B cell (primary cell): ENCODE results near the gene CDC5L. TPM values are rescaled to one million over a fixed set of nuclear protein-coding genes. Genes with fewer than 3 reads are reported as not detected.

Experiments used
- ATAC-seq: fragments of 200-7000 bp; cut with Tn5 transposase; one replicate; pipeline ENCODE4 v1.10.0; 2021; ENCODE audit warnings: low read depth, mild to moderate bottlenecking, moderate number of reproducible peaks, moderate library complexity
- CTCF ChIA-PET: fragments of 350-600 bp; sonication (Branson Sonifier 250); formaldehyde crosslinking; loops from one replicate; lab custom pipeline; 2021; ENCODE audit warnings: antibody characterized with exemption, inconsistent platforms; lab: Charles Lee
- POLR2A ChIA-PET: fragments of 350-600 bp; sonication (Branson Sonifier 250); formaldehyde crosslinking; loops from one replicate; lab custom pipeline; 2021; ENCODE audit warnings: antibody characterized with exemption; lab: Charles Lee
- DNase-seq: peaks from one replicate; pipeline ENCODE4 v3.0.0; 2013
- H2AFZ ChIP-seq: 2 replicates; pipeline ENCODE4 v1.6.1; 2012; ENCODE audit warnings: mild to moderate bottlenecking, low read depth, low read length; ENCODE audit not compliant: insufficient read depth, poor library complexity, severe bottlenecking
- H3K27ac ChIP-seq, 2 donors: 1 replicate in 1 of 2; 2 replicates in 1 of 2; pipeline ENCODE4 v1.5.1; 2012 to 2013; ENCODE audit warnings: low read length in 2 of 2, mild to moderate bottlenecking in 2 of 2, moderate library complexity in 1 of 2
- H3K27me3 ChIP-seq, 4 experiments: fragments of 200-600 bp in 1 of 4; sonication (generic) in 1 of 4; replicated peaks in 1 of 4; 1 replicate in 2 of 4; 2 replicates in 2 of 4; pipeline versions ENCODE4 v1.6.1 to v1.7.0; 2013 to 2016; ENCODE audit warnings: low read length in 3 of 4, mild to moderate bottlenecking in 2 of 4, mixed read lengths in 1 of 4, moderate library complexity in 1 of 4; ENCODE audit not compliant: insufficient read depth in 4 of 4, control insufficient read depth in 3 of 4; ENCODE audit errors: control extremely low read depth in 1 of 4
- H3K36me3 ChIP-seq, 2 experiments: replicated peaks in 1 of 2; 1 replicate in 1 of 2; 2 replicates in 1 of 2; pipeline versions ENCODE4 v1.6.1 to v1.7.1; 2013; ENCODE audit warnings: low read length in 1 of 2; ENCODE audit not compliant: insufficient read depth in 2 of 2, control insufficient read depth in 1 of 2; ENCODE audit errors: control extremely low read depth in 1 of 2, extremely low read depth in 1 of 2
- H3K4me1 ChIP-seq, 2 donors: fragments of 200-600 bp in 1 of 2; sonication (generic) in 1 of 2; 1 replicate in 1 of 2; 2 replicates in 1 of 2; pipeline versions ENCODE4 v1.5.1 to v1.6.1; 2013 to 2017; ENCODE audit warnings: low read length in 2 of 2; ENCODE audit not compliant: control insufficient read depth in 2 of 2, insufficient read depth in 2 of 2
- H3K4me2 ChIP-seq: replicated peaks from 2 replicates; pipeline ENCODE3; 2012; ENCODE audit warnings: mild to moderate bottlenecking, low read depth, low read length; ENCODE audit not compliant: poor library complexity, severe bottlenecking
- H3K4me3 ChIP-seq, 5 experiments: fragments of 200-600 bp in 1 of 5; sonication (generic) in 1 of 5; 1 replicate in 3 of 5; 2 replicates in 2 of 5; pipeline versions ENCODE4 v1.5.1 to v1.7.0; 2011 to 2016; ENCODE audit warnings: low read length in 4 of 5, mild to moderate bottlenecking in 4 of 5, low read depth in 2 of 5, control low read depth in 1 of 5, moderate library complexity in 1 of 5; ENCODE audit not compliant: insufficient read depth in 1 of 5; ENCODE audit errors: control extremely low read depth in 1 of 5, extremely low read depth in 1 of 5
- H3K79me2 ChIP-seq: fragments of 200-600 bp; sonication (generic); one replicate; pipeline ENCODE4 v1.6.0; 2016; ENCODE audit warnings: low read length; ENCODE audit not compliant: control insufficient read depth, insufficient read depth
- H3K9ac ChIP-seq: fragments of 200-600 bp; sonication (generic); 2 replicates; pipeline ENCODE4 v1.6.1; 2017; ENCODE audit warnings: mild to moderate bottlenecking, low read length, moderate library complexity
- H3K9me3 ChIP-seq, 3 donors: one replicate each; pipeline versions ENCODE4 v1.6.1 to v1.7.1; 2013; ENCODE audit warnings: low read length in 2 of 3; ENCODE audit not compliant: control insufficient read depth in 2 of 3, insufficient read depth in 1 of 3; ENCODE audit errors: control extremely low read depth in 1 of 3
- H4K20me1 ChIP-seq: 2 replicates; pipeline ENCODE4 v1.6.0; 2012; ENCODE audit warnings: mild to moderate bottlenecking, low read length; ENCODE audit not compliant: insufficient read depth, control insufficient read depth, poor library complexity, severe bottlenecking
- H3K27ac Mint-ChIP-seq: one replicate; pipeline ENCODE4 v1.8.0; 2021; ENCODE audit warnings: mixed read lengths
- H3K27me3 Mint-ChIP-seq: one replicate; pipeline ENCODE4 v1.8.0; 2021; ENCODE audit warnings: mixed read lengths
- H3K4me1 Mint-ChIP-seq: one replicate; pipeline ENCODE4 v1.8.0; 2021; ENCODE audit warnings: mixed read lengths
- H3K4me3 Mint-ChIP-seq: one replicate; pipeline ENCODE4 v1.8.0; 2021; ENCODE audit warnings: mixed read lengths
- H3K9me3 Mint-ChIP-seq: one replicate; pipeline ENCODE4 v1.8.0; 2022; ENCODE audit warnings: mixed read lengths; ENCODE audit not compliant: insufficient read depth
- CTCF ChIP-seq: fragments of 200-600 bp; IDR thresholded peaks from one replicate; pipeline ENCODE4 v1.8.0; 2022; ENCODE audit warnings: antibody characterized with exemption, mild to moderate bottlenecking
- EZH2 ChIP-seq: IDR thresholded peaks from 2 replicates; pipeline ENCODE4 v1.6.1; 2012; ENCODE audit warnings: borderline replicate concordance, low read depth, mild to moderate bottlenecking, moderate library complexity, low read length; ENCODE audit not compliant: insufficient read depth, poor library complexity, severe bottlenecking
- WGBS: methylation state at CpG from one replicate; pipeline ENCODE4 v1.1.5; 2013; ENCODE audit warnings: missing lambda C conversion rate; ENCODE audit not compliant: insufficient coverage; 5-methylcytosine and 5-hydroxymethylcytosine counted together
- intact Hi-C: fragments of 100-400 bp; cut with micrococcal nuclease; formaldehyde crosslinking; loops from one replicate; pipeline ENCODE4 v1.10.0; 2022
- polyA plus RNA-seq: library from polyadenylated mRNA; depleted of rRNA; stranded (reverse); fragments of >200 nt; gene quantifications from 2 replicates; pipeline ENCODE4 v1.2.3, GENCODE V29; 2012
- total RNA-seq, 2 donors: library from RNA; stranded (reverse); fragments of 120-200 nt in 1 of 2; gene quantifications; 1 replicate in 1 of 2; 2 replicates in 1 of 2; pipeline versions ENCODE4 v1.2.3 to v1.2.4, GENCODE V29; 2013 to 2022

The CDC5L gene
- total and polyA plus RNA-seq, 2 donors (not counting 1 experiment from before 2014, with no cell fraction given): 4.1 to 22.2 TPM

GRCh38 chr6:44397424-44398164, 10.1 kb downstream of the CDC5L start:
- no peak overlapping the region for H3K4me3 ChIP-seq
- POLR2A ChIA-PET: no interaction called here
- no peak overlapping the region for H3K27ac ChIP-seq
- ATAC-seq: no peak
- H2AFZ ChIP-seq: no peak overlapping the region
- Mint-ChIP-seq H3K9me3 (peaks cover 2% of the 10 kb centered on the region), H3K4me3 (no peak overlapping the region), H3K27ac (no peak overlapping the region), H3K27me3 (no peaks in the 10 kb centered on the region), H3K4me1 (peaks cover 3% of the 10 kb centered on the region)
- no peaks in the 10 kb centered on the region for H3K4me1 ChIP-seq
- H3K9me3 ChIP-seq: peaks cover 0 to 4% (median 0%) of the 10 kb centered on the region in 3 donors
- H4K20me1 ChIP-seq: peaks cover 45% of the 10 kb centered on the region
- H3K36me3 ChIP-seq: peaks cover 2 to 71% of the 10 kb centered on the region in 2 experiments
- no CpG with 5 or more reads among the region's 1 CpG for WGBS
- no peak overlapping the region for H3K4me2 ChIP-seq
- no peak overlapping the region for H3K9ac ChIP-seq
- intact Hi-C loops: no loop called here
- no peak for DNase-seq
- CTCF ChIA-PET: no interaction called here
- H3K27me3 ChIP-seq: no peaks in the 10 kb centered on the region
- TF ChIP-seq EZH2: no peak
- no peak for TF ChIP-seq CTCF
- H3K79me2 ChIP-seq: peaks cover 42% of the 10 kb centered on the region

- CTCF ChIA-PET: no interaction called here
Observed at GRCh38 chr6:44399991-44400390, 12.5 kb downstream of the CDC5L start.

More at GRCh38 chr6:44399991-44400390, 12.5 kb downstream of the CDC5L start:
- H3K27ac Mint-ChIP-seq: no peak overlapping the region
- DNase-seq: no peak
- Histone ChIP-seq H3K4me2 (no peak overlapping the region), H2AFZ (no peak overlapping the region), H3K4me3 (no peak overlapping the region), H3K27ac (no peak overlapping the region), H3K9ac (no peak overlapping the region), H3K79me2 (peaks cover 24% of the 10 kb centered on the region), H3K27me3 (no peaks in the 10 kb centered on the region), H3K9me3 (peaks cover 0 to 4% (median 0%) of the 10 kb centered on the region in 3 donors), H3K4me1 (no peaks in the 10 kb centered on the region), H4K20me1 (peaks cover 30% of the 10 kb centered on the region), H3K36me3 (peaks cover 10 to 64% of the 10 kb centered on the region in 2 experiments)
- no CpG with 5 or more reads among the region's 2 CpGs for WGBS
- ATAC-seq: no peak
- H3K27me3 Mint-ChIP-seq: no peaks in the 10 kb centered on the region
- no peak overlapping the region for H3K4me3 Mint-ChIP-seq
- intact Hi-C loops: no loop called here
- TF ChIP-seq EZH2: no peak
- TF ChIP-seq CTCF: no peak
- POLR2A ChIA-PET: no interaction called here
- peaks cover 3% of the 10 kb centered on the region for H3K4me1 Mint-ChIP-seq
- peaks cover 2% of the 10 kb centered on the region for H3K9me3 Mint-ChIP-seq
